Measurements from ENCODE around the gene ZFHX3.

Gene ZFHX3

DNA sequence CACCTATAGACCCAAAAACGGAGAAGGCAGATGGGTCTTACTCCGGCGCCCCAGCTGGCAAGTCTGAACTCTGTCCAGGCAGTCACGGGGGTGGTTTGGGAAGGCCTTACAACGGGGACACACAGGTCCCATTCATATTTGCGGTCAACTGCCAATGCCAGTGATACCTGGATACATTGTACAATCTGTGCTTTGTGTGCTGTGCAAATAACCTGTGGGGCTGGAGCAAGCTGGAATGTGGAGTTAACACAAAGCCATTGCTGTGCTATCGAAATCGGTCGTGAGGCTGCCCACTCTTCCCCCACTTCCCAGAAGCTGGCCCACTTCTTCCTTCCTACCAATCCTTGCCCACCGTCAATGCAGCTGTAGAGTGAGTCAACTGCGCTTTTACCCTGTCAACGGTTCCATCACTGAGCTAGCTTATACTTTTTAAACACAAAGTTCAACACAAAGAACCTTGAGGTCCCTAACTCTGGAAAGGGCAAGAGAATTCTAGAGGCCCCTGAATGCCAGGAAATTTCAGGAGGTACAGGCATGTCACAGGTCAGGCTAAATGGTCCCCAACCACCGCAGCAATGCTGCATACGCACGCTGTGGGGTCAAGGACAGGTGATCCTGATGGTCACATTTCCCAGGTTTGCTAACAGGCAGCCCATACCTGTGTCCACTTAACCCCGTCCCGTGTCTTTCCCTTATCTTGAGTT, 122.8 kb downstream of the ZFHX3 start:
- DNase-seq = peak; percentile 94

DNA sequence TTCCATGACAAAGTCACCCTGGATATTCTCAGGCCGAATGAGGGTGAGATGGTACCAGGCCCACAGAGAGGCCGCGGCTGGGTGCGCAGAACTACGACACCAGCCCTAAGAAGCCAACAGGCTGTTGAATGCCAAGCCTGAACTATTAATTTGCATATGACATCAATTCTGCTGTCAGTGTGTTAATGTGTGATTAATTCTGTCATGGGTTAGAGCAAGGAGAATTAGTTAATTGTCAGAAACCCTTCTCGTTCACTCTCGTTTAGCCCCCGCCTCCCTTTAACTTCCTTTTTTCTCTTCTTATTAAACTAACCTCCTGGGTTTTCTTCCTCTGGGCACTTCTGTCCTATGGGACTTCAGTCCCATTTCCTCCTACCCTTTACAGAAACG, 123.4 kb downstream of the ZFHX3 start:
- peak; percentile 66 for DNase-seq

- DNase-seq = no peak
These were observed 124.2 kb downstream of the ZFHX3 start for GRCh38 chr16:72923757-72924156.

DNA sequence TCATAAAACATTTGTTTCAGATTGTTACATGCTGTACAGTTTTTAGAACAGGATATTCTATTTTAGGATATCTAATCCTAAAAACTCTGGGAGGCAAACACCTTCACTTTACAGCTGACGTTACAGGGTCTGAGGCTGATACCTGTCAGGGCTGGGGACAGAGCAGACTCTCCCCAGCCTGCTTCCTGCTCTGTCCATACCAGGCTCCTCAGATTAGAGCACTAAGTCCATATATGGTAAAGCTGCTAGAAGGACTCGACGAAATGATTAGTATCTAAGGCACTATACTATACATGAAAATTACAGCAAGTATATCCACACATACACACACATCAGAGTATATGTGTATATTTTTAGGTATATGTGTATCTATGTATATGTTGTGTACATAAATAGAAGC, 125.2 kb downstream of the ZFHX3 start:
- no peak for DNase-seq

GRCh38 chr16:72921620-72922019, 126.3 kb downstream of the ZFHX3 start:
- DNase-seq = peak; percentile 11

- DNase-seq = no peak
These were observed 126.8 kb downstream of the ZFHX3 start for GRCh38 chr16:72921106-72921505.

- no peak for DNase-seq
These were observed 130.9 kb downstream of the ZFHX3 start for GRCh38 chr16:72917051-72917450.

- no peak for DNase-seq
These were observed 132.6 kb downstream of the ZFHX3 start for GRCh38 chr16:72915331-72915730.

- DNase-seq = peak; percentile 79
These were observed 134.4 kb downstream of the ZFHX3 start for GRCh38 chr16:72913551-72913950.

GRCh38 chr16:72911971-72912370, 136.0 kb downstream of the ZFHX3 start:
- no peak for DNase-seq

- DNase-seq = no peak
These were observed 137.1 kb downstream of the ZFHX3 start for GRCh38 chr16:72910875-72911274.

DNA sequence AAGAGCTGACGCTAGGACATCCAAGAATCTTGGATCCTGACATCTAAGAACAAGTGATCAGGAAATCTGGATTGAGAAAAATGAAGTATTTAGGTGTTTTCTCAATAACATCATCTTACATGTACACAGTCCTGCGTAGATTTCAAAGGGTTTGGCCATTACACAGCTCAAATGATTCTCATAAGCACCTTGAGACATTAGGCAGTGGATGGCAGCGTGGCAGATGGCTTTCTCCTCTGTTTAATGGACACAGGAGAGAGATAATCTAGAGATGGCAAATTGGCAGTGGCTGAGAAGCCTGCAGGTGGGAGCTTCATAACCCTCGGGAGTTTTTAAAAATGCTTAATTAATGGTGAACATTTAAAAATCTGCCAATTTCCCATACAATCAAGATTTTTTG, 137.5 kb downstream of the ZFHX3 start:
- DNase-seq = no peak

DNA sequence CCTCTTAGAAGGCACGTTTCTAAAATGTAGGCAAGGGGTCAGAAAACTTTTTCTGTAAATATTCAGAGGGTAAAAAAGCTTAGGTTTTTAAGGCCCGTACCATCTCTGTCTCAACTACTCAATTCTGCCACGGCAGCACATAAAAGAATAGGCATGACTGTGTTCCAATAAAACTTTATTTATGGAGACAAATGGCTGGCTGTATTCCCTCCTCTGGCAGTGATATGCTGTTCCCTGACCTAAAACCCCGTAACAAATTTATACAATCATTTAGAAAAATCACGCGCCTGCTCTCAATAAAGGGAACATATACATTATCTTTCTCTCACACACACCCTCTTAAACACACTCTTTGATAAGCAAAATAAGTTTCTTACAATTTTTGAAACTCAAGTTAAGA, 138.7 kb downstream of the ZFHX3 start:
- DNase-seq = no peak

DNA sequence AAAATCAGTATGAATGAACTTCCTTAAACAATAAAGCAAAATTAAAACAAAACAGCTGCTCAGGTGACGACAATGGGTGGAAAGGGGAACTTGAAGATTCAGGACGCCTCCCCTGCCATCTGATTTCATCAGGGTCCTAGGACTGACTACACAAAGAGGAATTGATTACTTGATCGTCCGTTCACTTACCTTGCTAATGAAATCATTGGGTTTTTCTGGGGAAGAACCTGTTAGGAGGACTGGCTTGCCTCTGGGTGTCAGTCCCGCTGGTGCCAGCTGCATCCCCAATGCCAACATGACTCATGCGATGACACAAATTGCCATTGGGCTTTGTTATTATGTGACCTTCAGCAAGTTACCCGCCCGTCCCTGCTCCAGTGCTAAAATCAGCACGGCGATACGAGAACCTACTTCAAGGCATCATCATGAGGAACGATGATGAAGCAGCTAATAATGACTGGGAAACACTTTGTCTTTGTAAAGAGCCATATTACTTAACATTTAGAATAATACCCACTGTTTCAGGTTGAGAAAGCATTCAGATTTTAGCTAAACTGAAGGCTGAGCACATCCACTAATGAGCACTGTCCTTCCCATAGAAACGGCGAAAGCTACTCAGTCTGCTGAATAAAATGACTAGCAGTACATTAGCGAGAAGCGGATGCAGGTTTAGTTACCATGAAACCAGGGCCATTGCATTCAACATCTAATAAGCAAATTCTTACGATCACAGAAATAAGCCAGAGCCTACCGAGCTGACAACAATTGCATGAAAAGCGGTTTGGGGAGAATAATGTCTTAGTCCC, 139.4 kb downstream of the ZFHX3 start:
- DNase-seq = no peak

DNA sequence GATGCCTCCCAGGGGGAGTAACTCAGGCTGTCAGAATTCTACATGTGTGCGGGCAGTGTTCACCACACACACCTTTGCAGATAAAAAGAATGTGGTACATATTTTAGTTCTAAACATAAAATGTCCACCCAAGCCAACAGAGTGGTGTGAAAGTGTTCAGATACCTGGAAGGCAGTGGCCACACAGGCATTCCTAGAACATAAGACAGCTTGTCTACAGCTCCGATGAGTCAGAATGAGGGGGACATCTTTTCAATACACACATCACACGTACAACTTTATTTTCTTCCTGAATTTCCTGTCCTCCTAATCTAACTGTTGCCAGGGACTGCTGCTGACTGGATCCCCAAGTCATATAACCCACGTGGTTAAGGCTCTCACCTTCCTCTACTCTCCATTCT, 142.3 kb downstream of the ZFHX3 start:
- DNase-seq = no peak

DNA sequence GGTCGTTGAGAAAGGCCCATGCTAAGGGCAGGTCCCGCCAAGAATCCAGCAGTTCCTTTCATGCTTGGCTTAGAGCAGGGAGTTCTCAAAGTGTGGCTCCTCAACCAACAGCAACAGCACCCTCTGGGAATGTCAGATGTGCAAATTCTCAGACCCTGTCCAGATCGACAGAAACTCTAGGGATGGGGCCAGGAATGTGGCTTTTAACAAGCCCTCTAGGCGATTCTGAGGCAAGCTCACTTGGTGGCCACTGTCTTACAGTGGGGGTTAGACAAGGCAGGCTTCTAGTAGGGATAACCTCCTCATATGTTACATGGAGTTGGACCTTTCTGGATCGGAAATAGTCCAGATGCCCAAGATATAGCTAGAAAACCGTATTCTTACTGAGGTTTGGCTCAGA, 144.8 kb downstream of the ZFHX3 start:
- no peak for DNase-seq

GRCh38 chr16:72902206-72902605, 145.7 kb downstream of the ZFHX3 start:
- no peak for DNase-seq

DNA sequence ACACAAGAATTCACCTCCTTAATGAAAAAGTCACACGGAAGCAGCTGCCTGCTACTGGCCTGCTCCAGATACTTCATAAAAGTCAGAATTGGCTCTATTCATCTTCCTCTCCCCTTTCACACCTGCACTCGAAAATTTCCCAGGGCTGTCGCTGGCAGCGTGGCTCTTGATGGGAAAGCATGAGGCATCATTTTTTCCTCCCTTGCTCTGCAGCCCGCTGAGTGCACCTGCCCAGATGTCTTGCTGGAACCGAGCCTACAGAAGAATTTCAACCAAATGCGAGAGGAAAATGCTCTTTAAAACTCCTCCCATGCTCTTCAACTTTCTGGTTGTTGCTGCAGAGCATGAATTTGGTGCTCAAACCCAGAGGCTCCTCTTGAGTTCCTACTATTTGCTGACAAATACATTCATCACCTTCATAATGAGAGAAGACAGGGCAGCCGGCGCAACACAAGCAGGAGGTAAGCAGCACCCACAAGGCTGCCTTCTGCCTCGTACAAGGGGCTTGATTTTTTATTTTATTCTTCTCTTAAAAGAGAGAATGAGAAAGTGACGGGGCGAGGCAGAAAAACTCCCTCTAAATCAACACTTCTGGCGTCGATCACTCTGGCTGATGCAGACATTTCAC, 146.8 kb downstream of the ZFHX3 start:
- DNase-seq = no peak

DNA sequence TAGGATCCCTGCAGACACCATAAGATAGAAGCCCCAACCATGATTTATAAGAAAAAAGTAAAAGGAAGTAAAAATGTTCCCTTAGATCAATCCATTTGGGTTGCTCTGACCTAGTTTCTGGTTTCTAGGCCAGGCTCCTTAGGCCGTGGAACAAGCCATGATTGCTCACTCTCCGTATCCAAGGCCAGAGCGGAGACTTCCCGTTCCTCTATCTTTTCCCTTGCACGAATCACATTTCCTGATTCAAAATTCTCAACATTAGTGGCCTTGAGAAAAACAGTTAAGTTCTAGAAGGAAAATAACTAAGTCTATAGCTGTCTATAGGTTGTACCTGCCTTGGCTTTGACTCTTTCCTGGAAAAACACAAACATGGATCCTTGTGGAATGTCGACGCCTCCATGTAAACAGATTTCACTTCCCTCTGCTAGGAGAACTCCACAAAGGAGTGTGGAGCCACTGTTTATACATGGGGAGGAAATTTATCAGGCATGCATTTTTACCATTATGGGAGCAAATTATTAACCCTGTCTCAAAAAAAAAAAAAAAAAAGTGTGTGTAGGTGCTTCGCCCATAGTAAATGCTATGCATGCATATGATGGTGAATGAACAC, 149.6 kb downstream of the ZFHX3 start:
- DNase-seq = no peak

GRCh38 chr16:72897707-72898106, 150.2 kb downstream of the ZFHX3 start:
- DNase-seq = no peak

GRCh38 chr16:72896485-72897118, 151.3 kb downstream of the ZFHX3 start:
- DNase-seq = no peak

DNA sequence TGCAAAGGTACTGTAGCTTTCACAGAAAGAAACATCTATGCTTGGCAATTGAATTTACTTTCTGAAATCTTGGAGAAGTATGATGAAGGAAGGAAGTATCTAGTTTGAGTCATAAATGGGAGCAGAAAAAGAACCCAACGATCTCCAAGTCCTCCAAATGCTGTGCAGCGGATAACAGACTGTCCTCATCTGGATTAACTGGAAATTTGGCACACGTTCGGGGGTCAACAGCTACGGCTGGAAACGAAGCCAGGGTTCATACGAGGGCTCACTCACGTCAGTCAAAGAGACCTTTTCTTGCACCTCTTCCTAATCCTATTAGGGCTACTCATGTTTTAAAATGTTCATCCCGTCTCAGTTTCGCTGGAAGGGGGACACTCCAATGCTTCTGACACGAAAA, 152.0 kb downstream of the ZFHX3 start:
- no peak for DNase-seq

All from NCI-H526 treated with DMSO at 0.1 percent for 48 hours (cell line).